Subcutaneous adipose tissue (tissue), 4 donors: ENCODE measurements around the gene NFIB. TPM values are rescaled to one million over a fixed set of nuclear protein-coding genes. Genes with fewer than 3 reads are reported as not detected.

Experiments used
- CTCF ChIP-seq: fragments of 450-650 bp; IDR thresholded peaks from one replicate; pipeline ENCODE4 v1.5.1; 2016; ENCODE audit warnings: low read depth, mild to moderate bottlenecking, control low read depth, antibody characterized with exemption, moderate library complexity
- total RNA-seq, 4 donors: library from RNA; depleted of rRNA; stranded (reverse); fragments of >200 nt; gene quantifications; one replicate each; pipeline ENCODE4 v1.1.0, GENCODE V29; 2016

NFIB gene
- total RNA-seq, 4 donors from 2014 or later: 79.2 to 215 (median 126) TPM

GRCh38 chr9:14306672-14307660, 7.0 kb downstream of the NFIB start:
- TF ChIP-seq CTCF: no peak

- TF ChIP-seq CTCF: no peak
Observed at GRCh38 chr9:14306188-14306587, 7.8 kb downstream of the NFIB start.

- no peak for TF ChIP-seq CTCF
Observed at GRCh38 chr9:14304259-14304658, 9.7 kb downstream of the NFIB start.

GRCh38 chr9:14303521-14303920, 10.4 kb downstream of the NFIB start:
- no peak for TF ChIP-seq CTCF

GRCh38 chr9:14303100-14303499, 10.8 kb downstream of the NFIB start:
- no peak for TF ChIP-seq CTCF

- no peak for TF ChIP-seq CTCF
Observed at GRCh38 chr9:14302405-14302804, 11.5 kb downstream of the NFIB start.

GRCh38 chr9:14301583-14302021, 12.3 kb downstream of the NFIB start:
- no peak for TF ChIP-seq CTCF
